ENCODE measurements around the gene SUFU. TPM values are rescaled to one million over a fixed set of nuclear protein-coding genes. Genes with fewer than 3 reads are reported as not detected.

The SUFU gene
- total and polyA plus RNA-seq, 4 donors, result 1.8 to 3.8 (median 2.9) TPM

- Histone ChIP-seq H3K4me3 (ENCODE audit: low read depth in 1 of 3, low read length in 3 of 3) (no peak overlapping the region), H3K27me3 (ENCODE audit: control insufficient read depth in 4 of 4, insufficient read depth in 4 of 4, low read length in 3 of 4) (no peaks in the 10 kb centered on the region), H3K9me3 (ENCODE audit: control insufficient read depth in 4 of 4, low read length in 3 of 4) (no peaks in the 10 kb centered on the region), H3K27ac (ENCODE audit: low read depth in 1 of 2, low read length in 2 of 2) (no peak overlapping the region), H3K4me1 (ENCODE audit: control insufficient read depth in 4 of 4, insufficient read depth in 4 of 4, low read length in 3 of 4) (peaks cover 7 to 22% (median 17%) of the 10 kb centered on the region in 4 donors), H3K36me3 (ENCODE audit: control insufficient read depth in 4 of 4, insufficient read depth in 3 of 4, low read depth in 1 of 4, low read length in 3 of 4) (peaks cover 0 to 6% (median 3%) of the 10 kb centered on the region in 4 donors), H3K9ac (ENCODE audit: low read depth in 1 of 2, low read length in 2 of 2) (no peak overlapping the region)
- no peak for TF ChIP-seq FOXA2 (IDR thresholded peaks at IDR 0.05)
- no peak for TF ChIP-seq HNF4A (conservative IDR thresholded peaks at IDR 0.05)
- TF ChIP-seq REST (IDR thresholded peaks at IDR 0.05), result no peak
- no peak for TF ChIP-seq CTCF (IDR thresholded peaks at IDR 0.05; ENCODE audit: low read depth, low read length, missing input control)
- 91% methylated on average over 7 of the region's 7 CpGs for WGBS
- no peak for DNase-seq (ENCODE audit: low spot score)
Measured at GRCh38 chr10:102455893-102456471, 47.8 kb upstream of the SUFU start.

- Histone ChIP-seq H3K27me3 (ENCODE audit: control insufficient read depth in 4 of 4, insufficient read depth in 4 of 4, low read length in 3 of 4) (no peaks in the 10 kb centered on the region), H3K4me1 (ENCODE audit: control insufficient read depth in 4 of 4, insufficient read depth in 4 of 4, low read length in 3 of 4) (peaks cover 11 to 27% (median 21%) of the 10 kb centered on the region in 4 donors), H3K36me3 (ENCODE audit: control insufficient read depth in 4 of 4, insufficient read depth in 3 of 4, low read depth in 1 of 4, low read length in 3 of 4) (peaks cover 0 to 6% (median 3%) of the 10 kb centered on the region in 4 donors), H3K27ac (ENCODE audit: low read depth in 1 of 2, low read length in 2 of 2) (no peak overlapping the region), H3K4me3 (ENCODE audit: low read depth in 1 of 3, low read length in 3 of 3) (no peak overlapping the region), H3K9ac (ENCODE audit: low read depth in 1 of 2, low read length in 2 of 2) (no peak overlapping the region), H3K9me3 (ENCODE audit: control insufficient read depth in 4 of 4, low read length in 3 of 4) (no peaks in the 10 kb centered on the region)
- DNase-seq (ENCODE audit: low spot score), result no peak
- WGBS, result 93% methylated on average over 9 of the region's 9 CpGs
- TF ChIP-seq YY1 (IDR thresholded peaks at IDR 0.05) (no peak), GABPA (IDR thresholded peaks at IDR 0.05 in 1 of 2, conservative IDR thresholded peaks at IDR 0.05 in 1 of 2) (no peak), ZBTB33 (IDR thresholded peaks at IDR 0.05) (no peak), FOXA1 (IDR thresholded peaks at IDR 0.05) (no peak), MAX (IDR thresholded peaks at IDR 0.05) (no peak), REST (IDR thresholded peaks at IDR 0.05) (no peak), TAF1 (conservative IDR thresholded peaks at IDR 0.05) (no peak), ATF3 (IDR thresholded peaks at IDR 0.05) (no peak), JUND (IDR thresholded peaks at IDR 0.05) (no peak), CTCF (IDR thresholded peaks at IDR 0.05; ENCODE audit: low read depth, low read length, missing input control) (no peak), SP1 (IDR thresholded peaks at IDR 0.05) (no peak), FOXA2 (IDR thresholded peaks at IDR 0.05) (no peak), HNF4G (IDR thresholded peaks at IDR 0.05) (no peak), NR2F2 (IDR thresholded peaks at IDR 0.05) (no peak), EGR1 (IDR thresholded peaks at IDR 0.05; ENCODE audit: low read depth in 2 of 2) (no peak)
Measured at GRCh38 chr10:102457591-102458150, 46.1 kb upstream of the SUFU start.
